Adrenal gland (tissue), 12 donors: ENCODE data around the gene PRSS22. TPM values are rescaled to one million over a fixed set of nuclear protein-coding genes. Genes with fewer than 3 reads are reported as not detected.

Experiments
- DNase-seq, 7 donors: peaks; one replicate each; pipeline ENCODE4 v3.0.0-alpha.2; 2019 to 2020
- H3K27ac ChIP-seq, 5 donors: fragments of 200-600 bp; sonication (generic) in 4 of 5; 1 replicate in 3 of 5; 2 replicates in 2 of 5; pipeline versions ENCODE4 v1.5.1 to v1.8.0; 2016 to 2020; ENCODE audit warnings: mild to moderate bottlenecking in 1 of 5
- H3K27me3 ChIP-seq: fragments of 200-600 bp; 2 replicates; pipeline ENCODE4 v1.8.0; 2021
- H3K36me3 ChIP-seq, 2 donors: fragments of 200-600 bp; replicated peaks in 1 of 2; 1 replicate in 1 of 2; 2 replicates in 1 of 2; pipeline versions ENCODE4 v1.5.1 to v1.8.0; 2018 to 2022
- H3K4me1 ChIP-seq, 2 donors: fragments of 200-600 bp; replicated peaks in 1 of 2; 1 replicate in 1 of 2; 2 replicates in 1 of 2; pipeline versions ENCODE4 v1.5.1 to v1.8.0; 2018 to 2021
- H3K4me3 ChIP-seq, 4 donors: fragments of 200-600 bp; sonication (generic) in 3 of 4; one replicate each; pipeline ENCODE4 v1.5.1; 2016 to 2018
- H3K9me3 ChIP-seq, 3 donors: fragments of 200-600 bp; sonication (generic) in 1 of 3; replicated peaks in 1 of 3; 1 replicate in 2 of 3; 2 replicates in 1 of 3; pipeline versions ENCODE4 v1.5.1 to v1.8.0; 2016 to 2021
- POLR2A ChIP-seq, 2 donors: fragments of 450-650 bp; IDR thresholded peaks; one replicate each; pipeline ENCODE4 v1.6.1; 2017; ENCODE audit warnings: antibody characterized with exemption in 2 of 2, mild to moderate bottlenecking in 2 of 2, moderate library complexity in 1 of 2
- WGBS, 4 donors: extraction: QIAGEN DNeasy Blood & Tissue Kit in 2 of 4; methylation state at CpG; one replicate each; pipeline versions ENCODE4 v1.1.5 to v1.1.7; 2013 to 2017; 5-methylcytosine and 5-hydroxymethylcytosine counted together
- intact Hi-C, 2 donors: fragments of 100-400 bp; cut with DNase I; formaldehyde crosslinking; loops; one replicate each; pipeline versions ENCODE4 v1.14.1 to v1.15.0; 2022 to 2023
- polyA plus RNA-seq, 3 donors: library from polyadenylated mRNA; stranded (reverse); fragments of 200-250 nt in 2 of 3; fragments of 350-450 nt in 1 of 3; fragmentation: Illumina TruSeq in 1 of 3; extraction: RNeasy Lipid Tissue Mini Kit (QIAGEN cat#74804) in 1 of 3; gene quantifications; one replicate each; pipeline ENCODE4 v1.2.3, GENCODE V29; 2013 to 2014
- total RNA-seq, 9 donors: library from RNA; depleted of rRNA in 4 of 9; stranded (reverse); fragments of >200 nt in 4 of 9; fragments of 120-200 nt in 1 of 9; fragmentation: NEBNext Ultra II Directional in 1 of 9; extraction: Animal tissue kit (Norgen Biotek cat#: 25700) in 1 of 9; gene quantifications; one replicate each; pipeline versions ENCODE4 v1.1.0 to v1.2.4, GENCODE V29; 2013 to 2023
- TF ChIP-seq, protein P1 (sequence below), 6 experiments: fragments of 450-650 bp in 4 of 6; fragments of 200-600 bp in 2 of 6; sonication (generic) in 1 of 6; IDR thresholded peaks; 1 replicate in 5 of 6; 2 replicates in 1 of 6; pipeline versions ENCODE4 v1.5.1 to v1.8.0; 2016 to 2021; ENCODE audit warnings: antibody characterized with exemption in 6 of 6, mild to moderate bottlenecking in 2 of 6, moderate library complexity in 1 of 6
- donor health status: healthy with polysubstance abuse.
- donor health status: Bipolar disorder and iron deficiency.
- donor health status: DM: yes; HTN: yes; CAD: no.
- donor health status: DM: no; HTN: no; CAD: no.
- donor health status: DM: no; HTN: no; CAD: no.
- donor health status: DM: yes; HTN: yes; CAD: no.

The PRSS22 gene
- total and polyA plus RNA-seq, 12 donors, result 0.07 to 0.41 (median 0.32) TPM; not detected in 9

DNA sequence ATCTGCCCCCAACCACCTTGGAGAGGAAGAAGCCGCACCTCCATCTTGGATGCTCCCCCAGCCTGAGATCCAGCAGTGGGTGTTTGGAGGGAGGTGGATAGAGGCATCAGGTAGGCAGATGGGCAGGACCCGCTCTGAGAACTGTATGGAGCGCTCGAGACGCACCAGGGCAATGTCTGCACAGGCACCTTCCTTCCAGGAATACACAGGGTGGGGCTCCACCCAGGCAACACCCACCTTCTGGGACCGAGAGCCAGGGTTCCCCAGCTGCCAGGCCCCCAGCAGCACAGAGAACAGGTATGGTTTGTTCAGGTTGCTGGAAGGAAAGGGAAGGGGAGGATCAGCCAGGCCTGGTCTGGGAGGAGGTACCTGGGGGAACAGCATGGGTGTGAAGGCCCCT, 2.4 kb downstream of the PRSS22 start:
- H3K27me3 ChIP-seq, result peaks cover 21% of the 10 kb centered on the region
- peak in 1 of 7 donors; percentile 6 for DNase-seq
- TF ChIP-seq POLR2A (IDR thresholded peaks at IDR 0.05), result no peak
- TF ChIP-seq, protein P1, sequence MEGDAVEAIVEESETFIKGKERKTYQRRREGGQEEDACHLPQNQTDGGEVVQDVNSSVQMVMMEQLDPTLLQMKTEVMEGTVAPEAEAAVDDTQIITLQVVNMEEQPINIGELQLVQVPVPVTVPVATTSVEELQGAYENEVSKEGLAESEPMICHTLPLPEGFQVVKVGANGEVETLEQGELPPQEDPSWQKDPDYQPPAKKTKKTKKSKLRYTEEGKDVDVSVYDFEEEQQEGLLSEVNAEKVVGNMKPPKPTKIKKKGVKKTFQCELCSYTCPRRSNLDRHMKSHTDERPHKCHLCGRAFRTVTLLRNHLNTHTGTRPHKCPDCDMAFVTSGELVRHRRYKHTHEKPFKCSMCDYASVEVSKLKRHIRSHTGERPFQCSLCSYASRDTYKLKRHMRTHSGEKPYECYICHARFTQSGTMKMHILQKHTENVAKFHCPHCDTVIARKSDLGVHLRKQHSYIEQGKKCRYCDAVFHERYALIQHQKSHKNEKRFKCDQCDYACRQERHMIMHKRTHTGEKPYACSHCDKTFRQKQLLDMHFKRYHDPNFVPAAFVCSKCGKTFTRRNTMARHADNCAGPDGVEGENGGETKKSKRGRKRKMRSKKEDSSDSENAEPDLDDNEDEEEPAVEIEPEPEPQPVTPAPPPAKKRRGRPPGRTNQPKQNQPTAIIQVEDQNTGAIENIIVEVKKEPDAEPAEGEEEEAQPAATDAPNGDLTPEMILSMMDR (IDR thresholded peaks at IDR 0.05), result no peak
- intact Hi-C loops, result no loop called here
- H3K4me3 ChIP-seq, result no peak overlapping the region
- H3K27ac ChIP-seq, result no peak overlapping the region
- H3K4me1 ChIP-seq, result no peaks in the 10 kb centered on the region
- 74 to 83% (median 77%) methylated on average over 6 of the region's 6 CpGs; no CpG with 5 or more reads in 1 of the 4 donors for WGBS, 4 donors
- H3K36me3 ChIP-seq, result no peaks in the 10 kb centered on the region
- no peaks in the 10 kb centered on the region for H3K9me3 ChIP-seq

DNA sequence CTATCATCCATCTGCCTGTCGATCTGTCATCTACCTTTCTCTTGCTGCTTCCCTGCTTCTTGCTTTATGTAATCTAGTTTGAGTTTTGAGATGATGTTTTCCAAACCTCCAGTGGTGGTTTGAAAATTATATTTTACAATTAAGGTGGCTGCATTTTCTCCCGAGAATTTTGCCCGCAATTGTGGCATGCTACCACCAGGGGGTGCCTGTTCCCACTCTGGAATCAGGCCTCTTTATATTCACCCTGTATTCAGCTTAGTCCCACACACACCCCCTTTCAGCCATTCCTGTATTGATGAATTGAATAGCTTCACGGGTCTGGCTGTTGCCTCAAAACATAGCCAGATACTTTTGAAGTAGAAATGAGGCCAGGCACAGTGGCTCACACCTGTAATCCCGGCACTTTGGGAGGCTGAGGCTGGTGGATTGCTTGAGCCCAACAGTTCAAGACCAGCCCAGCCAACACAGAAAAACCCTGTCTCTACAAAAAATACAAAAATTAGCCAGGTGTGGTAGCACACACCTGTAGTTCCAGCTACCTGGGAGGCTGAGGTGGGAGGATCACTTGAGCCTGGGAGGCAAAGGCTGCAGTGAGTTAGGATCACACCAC, 3.2 kb downstream of the PRSS22 start:
- Histone ChIP-seq H3K4me3 (no peak overlapping the region), H3K4me1 (no peaks in the 10 kb centered on the region), H3K27me3 (peaks cover 16% of the 10 kb centered on the region), H3K36me3 (no peaks in the 10 kb centered on the region), H3K9me3 (no peaks in the 10 kb centered on the region), H3K27ac (no peak overlapping the region)
- intact Hi-C loops, result no loop called here
- WGBS, 4 donors, result 48 to 69% (median 58%) methylated on average over 5 of the region's 5 CpGs
- TF ChIP-seq, protein P1 (IDR thresholded peaks at IDR 0.05), result peak in 3 of 6 experiments; percentile 3 to 33 (median 11)
- TF ChIP-seq POLR2A (IDR thresholded peaks at IDR 0.05), result no peak
- no peak for DNase-seq

DNA sequence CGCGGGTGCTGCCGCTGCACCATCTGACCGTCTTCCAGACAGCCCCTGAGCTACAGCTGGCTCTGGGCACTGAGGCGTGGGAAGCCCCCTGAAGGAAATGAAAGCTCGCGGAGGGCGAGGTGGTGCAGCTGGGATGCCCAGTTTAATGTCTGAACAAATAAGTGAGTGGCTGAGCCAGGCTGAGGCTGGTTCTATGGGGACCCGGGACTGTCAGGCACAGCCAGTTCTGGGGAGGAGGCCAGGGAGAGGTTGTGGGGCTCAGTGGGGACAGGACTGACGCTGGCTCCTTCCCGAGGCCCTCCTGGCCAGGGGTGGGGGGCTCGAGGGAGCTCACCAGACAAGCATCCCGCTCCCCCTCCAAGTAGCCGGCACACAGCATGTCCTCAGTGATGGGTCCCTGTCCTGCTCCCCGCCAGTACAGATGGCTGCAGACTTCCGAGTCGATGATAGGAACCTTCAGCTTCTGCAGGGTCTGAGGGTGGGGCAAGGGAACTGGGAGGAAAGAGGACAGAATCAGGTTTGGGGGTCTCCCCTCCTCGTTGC, 4.4 kb downstream of the PRSS22 start:
- no peak for DNase-seq
- H3K9me3 ChIP-seq, result no peaks in the 10 kb centered on the region
- H3K4me3 ChIP-seq, result no peak overlapping the region
- 70 to 86% (median 75%) methylated on average over 12 to 18 of the region's 18 CpGs for WGBS, 4 donors
- no peak for TF ChIP-seq POLR2A (IDR thresholded peaks at IDR 0.05)
- TF ChIP-seq, protein P1 (IDR thresholded peaks at IDR 0.05), result no peak
- H3K27me3 ChIP-seq, result peaks cover 16% of the 10 kb centered on the region
- H3K36me3 ChIP-seq, result no peaks in the 10 kb centered on the region
- intact Hi-C loops, result no loop called here
- no peak overlapping the region for H3K27ac ChIP-seq
- no peaks in the 10 kb centered on the region for H3K4me1 ChIP-seq

DNA sequence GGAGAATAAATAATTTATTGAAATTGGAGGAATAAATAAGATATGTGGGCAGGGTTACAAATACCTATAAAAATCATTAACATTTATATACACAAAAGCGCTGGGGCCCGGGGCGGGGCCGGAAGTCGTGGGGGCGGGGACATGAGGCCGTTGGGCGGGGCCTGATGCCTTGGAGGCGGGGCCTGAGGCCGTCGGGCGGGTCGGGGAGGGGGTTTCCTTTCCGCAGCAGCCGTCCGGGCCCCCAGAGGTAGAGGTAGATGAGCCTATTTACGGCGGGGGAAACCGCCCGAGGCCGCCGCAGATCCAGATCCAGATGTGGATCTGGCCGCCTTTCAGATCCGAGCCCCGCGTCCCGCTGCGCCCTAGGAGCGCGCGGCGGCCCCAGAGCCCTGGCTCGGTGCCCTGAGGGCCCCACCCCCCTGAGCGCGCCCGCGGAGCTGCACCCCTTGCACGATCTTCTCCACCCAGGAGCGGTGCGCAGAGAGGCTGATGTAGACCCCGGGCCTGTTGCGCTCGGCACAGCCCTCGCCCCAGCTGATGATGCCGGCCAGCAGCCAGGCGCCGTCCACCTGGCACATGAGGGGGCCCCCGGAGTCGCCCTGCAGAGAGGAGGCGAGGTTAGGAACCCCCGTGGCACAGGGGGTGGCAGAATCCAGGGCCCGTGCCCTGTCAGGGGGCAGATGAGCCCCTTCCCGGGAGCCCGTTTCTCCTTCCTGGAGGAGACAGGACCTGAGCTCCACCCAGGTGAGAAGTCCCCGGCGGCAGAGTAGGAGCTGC, 5.1 kb downstream of the PRSS22 start:
- H3K27me3 ChIP-seq, result peaks cover 10% of the 10 kb centered on the region
- intact Hi-C loops, result no loop called here
- WGBS, 4 donors, result 38 to 67% (median 41%) methylated on average over 35 to 56 of the region's 56 CpGs

More for the DNA sequence above, 5.1 kb downstream of the PRSS22 start:
- no peak for TF ChIP-seq POLR2A (IDR thresholded peaks at IDR 0.05)
- TF ChIP-seq, protein P1 (IDR thresholded peaks at IDR 0.05), result no peak
- Histone ChIP-seq H3K27ac (no peak overlapping the region), H3K4me1 (no peaks in the 10 kb centered on the region), H3K9me3 (no peaks in the 10 kb centered on the region), H3K36me3 (no peaks in the 10 kb centered on the region), H3K4me3 (no peak overlapping the region)
- DNase-seq, result no peak
